Measurements from ENCODE around the gene CADPS2. TPM values are rescaled to one million over a fixed set of nuclear protein-coding genes. Genes with fewer than 3 reads are reported as not detected.

Gene CADPS2
- 3.1 and 3.7 TPM in 2 replicates for total RNA-seq
- long read RNA-seq, partial matches to known transcripts = 0 of 2 reads
- long read RNA-seq, other reads (novel, unspliced or antisense) = 2 of 2 reads

DNA sequence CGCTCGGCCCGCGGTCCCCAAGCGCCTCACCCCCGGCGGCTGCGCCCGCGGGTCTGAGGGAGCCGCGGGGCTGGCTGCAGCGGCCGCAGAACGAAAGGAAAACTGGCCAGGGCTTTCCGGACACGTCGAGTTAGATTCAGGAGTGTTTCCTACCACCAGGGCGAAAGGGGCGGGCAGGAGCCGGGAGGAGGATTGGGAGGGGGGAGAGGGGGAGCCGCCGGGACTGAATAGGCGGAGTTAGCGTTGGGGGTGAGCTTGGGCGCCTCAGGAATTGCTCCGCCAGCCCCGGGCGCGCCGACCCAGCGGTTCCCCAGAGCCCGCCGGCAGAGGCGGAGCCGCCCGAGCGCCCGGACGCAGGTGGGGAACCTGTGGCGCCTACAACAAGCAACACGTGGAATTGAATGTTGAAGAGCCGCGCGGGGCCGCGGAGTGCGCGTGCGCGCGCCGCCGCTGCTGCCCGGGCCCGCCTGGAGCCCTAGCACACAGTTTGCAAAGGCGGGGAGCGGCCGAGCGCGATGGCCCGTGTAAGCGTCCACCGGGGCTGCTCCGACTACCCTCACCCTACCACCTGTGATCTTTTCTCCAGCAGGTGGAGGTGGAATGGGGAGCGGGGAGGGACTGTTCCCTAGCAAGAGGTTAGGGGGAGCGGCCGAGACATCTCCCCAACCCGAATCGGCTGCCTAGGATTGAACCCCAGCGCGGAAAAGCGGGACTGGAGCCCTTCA, at the start of gene CADPS2:
Gene CADPS2, minus strand, starts transcription at position 104 of the 725 bp plus-strand sequence. CDS start 123 bp downstream, outside the sequence.
- no peak within 1 kb of the TSS for H3K27ac Mint-ChIP-seq (ENCODE audit: unreplicated experiment)
- H3K4me1 Mint-ChIP-seq = peaks cover 15% of the 10 kb centered on the region
- peak within 1 kb of the TSS; percentile 94 for H3K4me3 Mint-ChIP-seq
- TF ChIP-seq, protein P1, sequence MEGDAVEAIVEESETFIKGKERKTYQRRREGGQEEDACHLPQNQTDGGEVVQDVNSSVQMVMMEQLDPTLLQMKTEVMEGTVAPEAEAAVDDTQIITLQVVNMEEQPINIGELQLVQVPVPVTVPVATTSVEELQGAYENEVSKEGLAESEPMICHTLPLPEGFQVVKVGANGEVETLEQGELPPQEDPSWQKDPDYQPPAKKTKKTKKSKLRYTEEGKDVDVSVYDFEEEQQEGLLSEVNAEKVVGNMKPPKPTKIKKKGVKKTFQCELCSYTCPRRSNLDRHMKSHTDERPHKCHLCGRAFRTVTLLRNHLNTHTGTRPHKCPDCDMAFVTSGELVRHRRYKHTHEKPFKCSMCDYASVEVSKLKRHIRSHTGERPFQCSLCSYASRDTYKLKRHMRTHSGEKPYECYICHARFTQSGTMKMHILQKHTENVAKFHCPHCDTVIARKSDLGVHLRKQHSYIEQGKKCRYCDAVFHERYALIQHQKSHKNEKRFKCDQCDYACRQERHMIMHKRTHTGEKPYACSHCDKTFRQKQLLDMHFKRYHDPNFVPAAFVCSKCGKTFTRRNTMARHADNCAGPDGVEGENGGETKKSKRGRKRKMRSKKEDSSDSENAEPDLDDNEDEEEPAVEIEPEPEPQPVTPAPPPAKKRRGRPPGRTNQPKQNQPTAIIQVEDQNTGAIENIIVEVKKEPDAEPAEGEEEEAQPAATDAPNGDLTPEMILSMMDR (conservative IDR thresholded peaks at IDR 0.05) = peak; percentile 43
- H3K9me3 Mint-ChIP-seq = no peaks in the 10 kb centered on the region
- peaks cover 56% of the 10 kb centered on the region for H3K27me3 Mint-ChIP-seq (ENCODE audit: low read depth)
- DNase-seq (ENCODE audit: low read depth, low spot score) = peak; percentile 67
- H3K36me3 Mint-ChIP-seq (ENCODE audit: low read depth) = no peaks in the 10 kb centered on the region

DNA sequence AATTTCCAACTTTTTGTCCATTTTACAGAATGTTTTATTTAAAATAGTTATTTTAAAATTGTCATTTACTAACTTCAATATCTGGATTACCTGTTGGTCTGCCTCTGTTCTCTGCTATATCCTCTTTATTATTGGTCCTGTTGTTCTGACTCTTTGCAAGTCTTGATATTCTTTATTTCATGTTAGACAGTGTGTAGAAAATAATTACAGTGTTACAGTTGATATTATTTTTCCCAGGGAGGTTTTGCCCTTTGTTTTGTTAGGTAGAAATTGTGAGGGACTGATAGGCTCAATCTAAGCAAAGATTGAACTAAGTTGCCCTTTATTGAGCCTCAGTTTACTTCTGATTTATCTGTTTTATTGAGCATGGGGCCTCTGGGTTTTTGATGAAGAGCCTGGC, 49.4 kb upstream of the CADPS2 start:
- Mint-ChIP-seq H3K36me3 (ENCODE audit: low read depth) (no peaks in the 10 kb centered on the region), H3K27me3 (ENCODE audit: low read depth) (no peaks in the 10 kb centered on the region), H3K4me3 (no peak overlapping the region), H3K9me3 (peaks cover 4% of the 10 kb centered on the region), H3K27ac (ENCODE audit: unreplicated experiment) (no peak overlapping the region), H3K4me1 (no peaks in the 10 kb centered on the region)
- no peak for DNase-seq (ENCODE audit: low read depth, low spot score)
- TF ChIP-seq, protein P1 (conservative IDR thresholded peaks at IDR 0.05) = no peak

GRCh38 chr7:122919643-122920181, 33.5 kb upstream of the CADPS2 start:
- Mint-ChIP-seq H3K4me3 (no peak overlapping the region), H3K36me3 (ENCODE audit: low read depth) (no peaks in the 10 kb centered on the region), H3K27me3 (ENCODE audit: low read depth) (no peaks in the 10 kb centered on the region), H3K9me3 (peaks cover 3% of the 10 kb centered on the region), H3K27ac (ENCODE audit: unreplicated experiment) (no peak overlapping the region), H3K4me1 (peaks cover 6% of the 10 kb centered on the region)
- DNase-seq (ENCODE audit: low read depth, low spot score) = no peak
- TF ChIP-seq, protein P1 (conservative IDR thresholded peaks at IDR 0.05) = no peak

DNA sequence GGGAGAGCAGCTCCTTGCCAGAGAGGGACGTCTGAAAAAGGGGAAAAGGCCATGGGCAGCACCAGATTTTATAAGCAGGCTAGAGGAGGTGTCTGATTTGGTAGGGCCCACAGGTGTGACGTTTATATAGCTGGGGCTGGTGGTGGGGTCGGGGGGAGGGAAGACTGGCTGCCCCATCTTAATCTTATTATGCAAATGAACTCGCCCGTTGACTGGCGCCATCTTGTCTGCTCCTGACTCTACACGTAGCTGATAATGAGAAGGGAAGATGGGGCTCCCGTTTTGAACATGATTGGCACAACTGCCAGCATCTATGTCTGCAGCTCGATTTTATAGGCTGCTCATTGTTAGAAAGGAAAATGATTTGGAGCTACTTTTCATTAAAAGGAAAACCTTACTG, 28.6 kb upstream of the CADPS2 start:
- H3K27me3 Mint-ChIP-seq (ENCODE audit: low read depth) = no peaks in the 10 kb centered on the region
- H3K4me3 Mint-ChIP-seq = no peak overlapping the region
- peaks cover 6% of the 10 kb centered on the region for H3K9me3 Mint-ChIP-seq
- no peak overlapping the region for H3K27ac Mint-ChIP-seq (ENCODE audit: unreplicated experiment)
- TF ChIP-seq, protein P1 (conservative IDR thresholded peaks at IDR 0.05) = no peak
- no peak for DNase-seq (ENCODE audit: low read depth, low spot score)
- no peaks in the 10 kb centered on the region for H3K36me3 Mint-ChIP-seq (ENCODE audit: low read depth)
- peaks cover 5% of the 10 kb centered on the region for H3K4me1 Mint-ChIP-seq

- Mint-ChIP-seq H3K4me3 (no peak overlapping the region), H3K27me3 (ENCODE audit: low read depth) (no peaks in the 10 kb centered on the region), H3K4me1 (peaks cover 5% of the 10 kb centered on the region), H3K27ac (ENCODE audit: unreplicated experiment) (no peak overlapping the region), H3K9me3 (peaks cover 10% of the 10 kb centered on the region), H3K36me3 (ENCODE audit: low read depth) (no peaks in the 10 kb centered on the region)
- no peak for DNase-seq (ENCODE audit: low read depth, low spot score)
- TF ChIP-seq, protein P1 (conservative IDR thresholded peaks at IDR 0.05) = no peak
Observed at GRCh38 chr7:122913608-122914007, 27.3 kb upstream of the CADPS2 start.
